PC-3 (cell line): Measurements from ENCODE around the gene TSEN54. TPM values are rescaled to one million over a fixed set of nuclear protein-coding genes. Genes with fewer than 3 reads are reported as not detected.

Experiments
- ATAC-seq: fragments of 200-7000 bp; cut with Tn5 transposase; 2 replicates; pipeline ENCODE4 v1.9.1; 2020; ENCODE audit warnings: mild to moderate bottlenecking, moderate library complexity
- BruUV-seq: library from RNA; stranded (reverse); fragments of 400-500 nt; replicated peaks from 2 replicates; lab custom pipeline; 2021; lab: Mats Ljungman, UMichigan
- CTCF ChIA-PET: fragments of 300-600 bp; sonication (Branson Sonifier 250); formaldehyde crosslinking; loops from one replicate; lab custom pipeline; 2022; ENCODE audit warnings: antibody characterized with exemption; lab: Charles Lee
- POLR2A ChIA-PET: fragments of 300-600 bp; sonication (Branson Sonifier 250); formaldehyde crosslinking; loops from one replicate; lab custom pipeline; 2022; ENCODE audit warnings: antibody characterized with exemption; ENCODE audit not compliant: unreplicated experiment; lab: Charles Lee
- DNase-seq: peaks from one replicate; pipeline ENCODE4 v3.0.0-alpha.2; 2015
- H2AFZ ChIP-seq: fragments of 300-600 bp; sonication (generic); 2 replicates; pipeline ENCODE4 v1.6.0; 2016; ENCODE audit warnings: antibody characterized with exemption, low read length
- H3F3A ChIP-seq: fragments of 300-600 bp; sonication (generic); one replicate; pipeline ENCODE4 v1.6.0; 2017; ENCODE audit warnings: antibody characterized with exemption, low read length, control low read depth, mild to moderate bottlenecking; ENCODE audit not compliant: unreplicated experiment
- H3K27ac ChIP-seq: fragments of 300-600 bp; sonication (generic); 2 replicates; pipeline ENCODE4 v1.5.1; 2016; ENCODE audit warnings: mild to moderate bottlenecking, low read length
- H3K27me3 ChIP-seq: fragments of 300-600 bp; sonication (generic); 2 replicates; pipeline ENCODE4 v1.6.1; 2016; ENCODE audit warnings: low read length, mixed read lengths
- H3K36me3 ChIP-seq: fragments of 300-600 bp; sonication (generic); 2 replicates; pipeline ENCODE4 v1.6.1; 2016; ENCODE audit warnings: low read depth, mixed run types, low read length, mixed read lengths
- H3K4me1 ChIP-seq: fragments of 300-600 bp; sonication (generic); 2 replicates; pipeline ENCODE4 v1.5.1; 2016; ENCODE audit warnings: low read length; ENCODE audit not compliant: insufficient read depth
- H3K4me2 ChIP-seq: fragments of 300-600 bp; sonication (generic); 2 replicates; pipeline ENCODE4 v1.6.0; 2016; ENCODE audit warnings: low read length
- H3K4me3 ChIP-seq: fragments of 300-600 bp; sonication (generic); 2 replicates; pipeline ENCODE4 v1.5.1; 2016; ENCODE audit warnings: mild to moderate bottlenecking, low read length, mixed read lengths
- H3K79me2 ChIP-seq: fragments of 300-600 bp; sonication (generic); 2 replicates; pipeline ENCODE4 v1.6.1; 2017; ENCODE audit warnings: low read length, mixed read lengths
- H3K9ac ChIP-seq: fragments of 300-600 bp; sonication (generic); 2 replicates; pipeline ENCODE4 v1.6.0; 2016; ENCODE audit warnings: mild to moderate bottlenecking, low read length
- H3K9me2 ChIP-seq: fragments of 300-600 bp; sonication (generic); replicated peaks from 2 replicates; pipeline ENCODE4 v1.6.1; 2016; ENCODE audit warnings: mixed run types, low read length, mixed read lengths
- H3K9me3 ChIP-seq: fragments of 300-600 bp; sonication (generic); 2 replicates; pipeline ENCODE4 v1.6.1; 2016; ENCODE audit warnings: low read length, mixed read lengths
- H4K20me1 ChIP-seq: fragments of 300-600 bp; sonication (generic); 2 replicates; pipeline ENCODE4 v1.6.1; 2016; ENCODE audit warnings: low read length, mixed read lengths
- EZH2 ChIP-seq: fragments of 300-600 bp; sonication (generic); IDR thresholded peaks from one replicate; pipeline ENCODE4 v1.6.1; 2017; ENCODE audit warnings: antibody characterized with exemption, mild to moderate bottlenecking, low read length; ENCODE audit not compliant: unreplicated experiment
- EZH2phosphoT487 ChIP-seq: fragments of 300-600 bp; sonication (generic); IDR thresholded peaks from 2 replicates; pipeline ENCODE4 v1.6.1; 2018; ENCODE audit warnings: mild to moderate bottlenecking, antibody characterized with exemption, low read length, borderline replicate concordance
- intact Hi-C: fragments of 100-400 bp; cut with micrococcal nuclease; formaldehyde crosslinking; loops from 2 replicates; pipeline ENCODE4 v1.9.0; 2023
- total RNA-seq: library from RNA; depleted of rRNA; stranded (reverse); fragments of >200 nt; gene quantifications from 2 replicates; pipeline ENCODE4 v1.2.3, GENCODE V29; 2014
- TF ChIP-seq, protein P1 (sequence below): fragments of 300-600 bp; sonication (generic); conservative IDR thresholded peaks from 2 replicates; pipeline ENCODE4 v1.5.1; 2017; ENCODE audit warnings: antibody characterized with exemption, low read depth, mild to moderate bottlenecking, low read length

TSEN54 gene
- total RNA-seq, 1 experiment from 2014 or later: 61.6 TPM

DNA sequence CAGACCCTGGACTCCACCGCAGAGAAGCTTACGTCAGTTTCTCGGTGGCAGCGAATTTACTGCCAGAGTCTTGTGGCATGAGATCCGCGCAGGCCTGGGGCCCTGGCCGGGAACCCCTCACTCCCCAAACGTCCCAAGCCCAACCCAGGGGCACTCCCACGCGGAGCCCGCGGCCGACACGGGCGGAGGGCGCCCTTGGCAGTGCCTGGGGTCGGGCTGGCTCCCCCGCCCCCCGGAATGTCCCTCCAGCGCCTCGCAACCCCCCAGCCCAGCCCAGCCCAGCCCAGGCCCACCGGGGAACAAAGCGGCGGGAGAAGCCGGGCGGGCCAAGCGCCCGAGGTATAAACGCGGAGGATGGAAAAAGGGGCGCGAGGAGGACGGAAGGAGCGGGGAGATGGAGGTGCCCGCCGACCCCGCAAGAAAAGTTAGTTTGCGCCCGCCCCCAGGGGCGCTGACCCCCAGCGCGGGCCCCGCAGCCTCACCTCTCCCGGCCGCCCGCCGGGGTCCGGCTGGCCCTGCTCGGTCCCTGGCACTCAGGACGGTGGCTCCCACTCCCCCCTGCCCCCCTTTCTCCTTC is 1.3 kb upstream of the TSEN54 start:
- peak overlapping the region; percentile 78 for H3K4me3 ChIP-seq
- H3K36me3 ChIP-seq: no peaks in the 10 kb centered on the region; the same call in 1 of the 2 replicates
- no peaks in the 10 kb centered on the region for H3K9me2 ChIP-seq
- CTCF ChIA-PET: no interaction called here
- H4K20me1 ChIP-seq: peaks cover 24% of the 10 kb centered on the region
- intact Hi-C loops: loop anchor here (1.0 to 5.0 kb wide), 4 partner anchors 58 to 117 kb away; partner anchors contain the start of genes SMIM5 and TMEM94
- peak overlapping the region; percentile 93 for H3K4me2 ChIP-seq
- TF ChIP-seq, protein P1, sequence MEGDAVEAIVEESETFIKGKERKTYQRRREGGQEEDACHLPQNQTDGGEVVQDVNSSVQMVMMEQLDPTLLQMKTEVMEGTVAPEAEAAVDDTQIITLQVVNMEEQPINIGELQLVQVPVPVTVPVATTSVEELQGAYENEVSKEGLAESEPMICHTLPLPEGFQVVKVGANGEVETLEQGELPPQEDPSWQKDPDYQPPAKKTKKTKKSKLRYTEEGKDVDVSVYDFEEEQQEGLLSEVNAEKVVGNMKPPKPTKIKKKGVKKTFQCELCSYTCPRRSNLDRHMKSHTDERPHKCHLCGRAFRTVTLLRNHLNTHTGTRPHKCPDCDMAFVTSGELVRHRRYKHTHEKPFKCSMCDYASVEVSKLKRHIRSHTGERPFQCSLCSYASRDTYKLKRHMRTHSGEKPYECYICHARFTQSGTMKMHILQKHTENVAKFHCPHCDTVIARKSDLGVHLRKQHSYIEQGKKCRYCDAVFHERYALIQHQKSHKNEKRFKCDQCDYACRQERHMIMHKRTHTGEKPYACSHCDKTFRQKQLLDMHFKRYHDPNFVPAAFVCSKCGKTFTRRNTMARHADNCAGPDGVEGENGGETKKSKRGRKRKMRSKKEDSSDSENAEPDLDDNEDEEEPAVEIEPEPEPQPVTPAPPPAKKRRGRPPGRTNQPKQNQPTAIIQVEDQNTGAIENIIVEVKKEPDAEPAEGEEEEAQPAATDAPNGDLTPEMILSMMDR: no peak
- TF ChIP-seq EZH2phosphoT487 (no peak), EZH2 (no peak)
- H3F3A ChIP-seq: no peaks in the 10 kb centered on the region
- no peak; the same call in 1 of the 2 replicates for ATAC-seq
- DNase-seq: peak; percentile 34
- H3K9ac ChIP-seq: peak overlapping the region; percentile 73
- peak overlapping the region; percentile 8 for H3K27ac ChIP-seq
- H3K79me2 ChIP-seq: peaks cover 58% of the 10 kb centered on the region
- no peaks in the 10 kb centered on the region for H3K27me3 ChIP-seq
- peaks cover 47% of the 10 kb centered on the region for H3K4me1 ChIP-seq
- peak overlapping the region; percentile 96 for H2AFZ ChIP-seq
- POLR2A ChIA-PET: no interaction called here
- no TSS peak for BruUV-seq
- H3K9me3 ChIP-seq: no peaks in the 10 kb centered on the region

DNA sequence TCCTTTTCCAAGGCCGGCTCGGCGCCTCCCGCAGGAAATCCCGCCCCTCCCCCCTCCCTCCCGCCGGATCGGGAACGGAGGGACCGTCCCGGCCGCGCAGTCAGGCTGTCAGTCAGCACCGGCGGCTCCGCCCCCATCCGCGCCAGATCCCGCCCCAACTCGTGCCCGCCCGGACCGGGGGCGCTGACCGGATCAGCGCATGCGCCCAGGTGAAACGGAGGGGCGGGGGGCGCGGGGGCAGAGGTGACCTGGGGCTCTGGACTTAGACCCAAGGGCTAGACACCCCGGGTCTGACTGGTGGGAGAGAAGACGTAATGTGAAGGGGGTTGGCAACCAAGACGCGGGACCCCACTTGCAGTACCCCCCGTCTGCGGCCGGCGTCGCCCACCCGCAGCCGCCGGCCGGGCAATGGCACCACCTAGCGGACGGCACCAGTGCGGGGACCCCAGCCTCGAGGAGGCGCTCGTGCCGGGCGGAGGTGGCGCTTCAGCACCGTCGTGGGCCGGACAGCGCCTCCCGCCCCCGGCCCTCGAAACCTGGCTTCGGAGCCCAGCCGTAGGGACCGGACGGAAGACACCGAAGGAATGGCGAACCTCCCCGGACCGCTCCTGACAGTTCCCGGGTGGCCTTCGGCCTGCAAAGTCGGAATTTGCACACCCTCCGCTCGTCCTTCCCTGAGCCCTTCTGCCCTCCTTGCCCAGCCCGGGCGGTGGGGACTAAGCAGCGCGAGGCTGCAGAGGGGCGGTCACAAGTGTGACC is 653 bp upstream of the TSEN54 start, which contains the start of gene CASKIN2:
TSS of gene CASKIN2 (minus strand) at position 42 of the 759 bp plus-strand sequence. CDS start 1,733 bp downstream, outside the sequence.
- no TSS peak for BruUV-seq
- peaks cover 47% of the 10 kb centered on the region for H3K4me1 ChIP-seq

More for the DNA sequence above, 653 bp upstream of the TSEN54 start, which contains the start of gene CASKIN2:
- Histone ChIP-seq H3K4me3 (peak within 1 kb of the TSS; percentile 78), H3K27ac (peak within 1 kb of the TSS; percentile 8), H3K27me3 (no peaks in the 10 kb centered on the region), H4K20me1 (peaks cover 24% of the 10 kb centered on the region), H2AFZ (peak within 1 kb of the TSS; percentile 96), H3K4me2 (peak within 1 kb of the TSS; percentile 93), H3K36me3 (no peaks in the 10 kb centered on the region; the same call in 1 of the 2 replicates), H3F3A (no peaks in the 10 kb centered on the region), H3K9me2 (no peaks in the 10 kb centered on the region), H3K9ac (peak within 1 kb of the TSS; percentile 73), H3K79me2 (peaks cover 58% of the 10 kb centered on the region), H3K9me3 (no peaks in the 10 kb centered on the region)
- peak; percentile 71 for ATAC-seq
- intact Hi-C loops: loop anchor here (1.0 to 5.0 kb wide), 5 partner anchors 47 to 117 kb away; partner anchors contain the start of genes SMIM5 and TMEM94
- ChIA-PET CTCF (interaction anchor here (0.9 to 3.1 kb wide), 7 partner anchors 10 to 243 kb away, joined by 3 to 18 read pairs (median 8); partner anchors contain the start of gene LLGL2), POLR2A (interaction anchor here (0.6 kb wide), 1 partner anchor 11 kb away, joined by 6 read pairs; no protein-coding TSS in a partner anchor)
- peak; percentile 98 for DNase-seq
- TF ChIP-seq EZH2: no peak
- TF ChIP-seq, protein P1: peak; percentile 100
